Vagina (tissue), 2 donors: ENCODE results near the gene HELZ.

Experiments
- POLR2AphosphoS5 ChIP-seq, 2 donors: sonication (generic); formaldehyde crosslinking; IDR thresholded peaks; one replicate each; pipeline ENCODE4 v1.9.0; 2017; ENCODE audit warnings: antibody characterized with exemption in 2 of 2, mild to moderate bottlenecking in 2 of 2, low read depth in 1 of 2; ENCODE audit not compliant: insufficient read depth in 1 of 2
- TF ChIP-seq, protein P1 (sequence below), 3 experiments: fragments of 450-650 bp in 2 of 3; fragments of 200-600 bp in 1 of 3; sonication (generic) in 1 of 3; IDR thresholded peaks; one replicate each; pipeline ENCODE4 v1.5.1; 2017 to 2019; ENCODE audit warnings: antibody characterized with exemption in 3 of 3, mild to moderate bottlenecking in 2 of 3, moderate library complexity in 2 of 3

- TF ChIP-seq, protein P1, sequence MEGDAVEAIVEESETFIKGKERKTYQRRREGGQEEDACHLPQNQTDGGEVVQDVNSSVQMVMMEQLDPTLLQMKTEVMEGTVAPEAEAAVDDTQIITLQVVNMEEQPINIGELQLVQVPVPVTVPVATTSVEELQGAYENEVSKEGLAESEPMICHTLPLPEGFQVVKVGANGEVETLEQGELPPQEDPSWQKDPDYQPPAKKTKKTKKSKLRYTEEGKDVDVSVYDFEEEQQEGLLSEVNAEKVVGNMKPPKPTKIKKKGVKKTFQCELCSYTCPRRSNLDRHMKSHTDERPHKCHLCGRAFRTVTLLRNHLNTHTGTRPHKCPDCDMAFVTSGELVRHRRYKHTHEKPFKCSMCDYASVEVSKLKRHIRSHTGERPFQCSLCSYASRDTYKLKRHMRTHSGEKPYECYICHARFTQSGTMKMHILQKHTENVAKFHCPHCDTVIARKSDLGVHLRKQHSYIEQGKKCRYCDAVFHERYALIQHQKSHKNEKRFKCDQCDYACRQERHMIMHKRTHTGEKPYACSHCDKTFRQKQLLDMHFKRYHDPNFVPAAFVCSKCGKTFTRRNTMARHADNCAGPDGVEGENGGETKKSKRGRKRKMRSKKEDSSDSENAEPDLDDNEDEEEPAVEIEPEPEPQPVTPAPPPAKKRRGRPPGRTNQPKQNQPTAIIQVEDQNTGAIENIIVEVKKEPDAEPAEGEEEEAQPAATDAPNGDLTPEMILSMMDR (IDR thresholded peaks at IDR 0.05) = no peak
- no peak for TF ChIP-seq POLR2AphosphoS5 (IDR thresholded peaks at IDR 0.05; ENCODE audit: insufficient read depth in 1 of 2, low read depth in 1 of 2)
Observed at GRCh38 chr17:67224736-67225135, 20.3 kb downstream of the HELZ start.
